ENCODE measurements around the gene OOSP1. TPM values are rescaled to one million over a fixed set of nuclear protein-coding genes. Genes with fewer than 3 reads are reported as not detected.
A peak's percentile ranks its signal among the peaks of the same experiment; 100 is the strongest.

Gene OOSP1
- total RNA-seq, 3 donors from 2014 or later (not counting 1 experiment from before 2014, with no cell fraction given), result 0.48 TPM; not detected in 2

GRCh38 chr11:59944720-59945119, 6.5 kb downstream of the OOSP1 start:
- H3K4me3 Mint-ChIP-seq, result no peak overlapping the region
- H3K4me1 Mint-ChIP-seq, result peaks cover 0 to 6% of the 10 kb centered on the region in 2 donors
- H3K36me3 ChIP-seq (ENCODE audit: control insufficient read depth, insufficient read depth, low read length), result no peaks in the 10 kb centered on the region
- H3K27ac Mint-ChIP-seq, result no peak overlapping the region
- H3K9me3 Mint-ChIP-seq, result no peaks in the 10 kb centered on the region
- H3K27ac ChIP-seq (ENCODE audit: low read length), result no peak overlapping the region
- H3K27me3 Mint-ChIP-seq (ENCODE audit: low read depth in 2 of 2), result peaks cover 0 to 11% of the 10 kb centered on the region in 2 donors
- H3K27me3 ChIP-seq (ENCODE audit: control insufficient read depth, insufficient read depth, low read length), result no peaks in the 10 kb centered on the region
- no peaks in the 10 kb centered on the region for H3K4me1 ChIP-seq (ENCODE audit: control insufficient read depth, insufficient read depth, low read length)
- no peak for DNase-seq
- no peaks in the 10 kb centered on the region for H3K9me3 ChIP-seq (ENCODE audit: control insufficient read depth, insufficient read depth, low read length)
- intact Hi-C loops (cut with micrococcal nuclease), result no loop called here
- H3K36me3 Mint-ChIP-seq, result no peaks in the 10 kb centered on the region
- H3K4me3 ChIP-seq (ENCODE audit: low read length), result no peak overlapping the region
- ATAC-seq, result no peak
- WGBS (ENCODE audit: insufficient coverage), result 72% methylated on average over 2 of the region's 2 CpGs
- TF ChIP-seq CTCF (IDR thresholded peaks at IDR 0.05), result no peak

GRCh38 chr11:59953463-59954218, 15.4 kb downstream of the OOSP1 start:
- intact Hi-C loops (cut with micrococcal nuclease), result no loop called here
- DNase-seq, result no peak
- WGBS (ENCODE audit: insufficient coverage), result 88% methylated on average over 3 of the region's 4 CpGs
- Histone ChIP-seq H3K4me1 (ENCODE audit: control insufficient read depth, insufficient read depth, low read length) (no peaks in the 10 kb centered on the region), H3K36me3 (ENCODE audit: control insufficient read depth, insufficient read depth, low read length) (no peaks in the 10 kb centered on the region), H3K27ac (ENCODE audit: low read length) (no peak overlapping the region), H3K27me3 (ENCODE audit: control insufficient read depth, insufficient read depth, low read length) (no peaks in the 10 kb centered on the region), H3K9me3 (ENCODE audit: control insufficient read depth, insufficient read depth, low read length) (no peaks in the 10 kb centered on the region), H3K4me3 (ENCODE audit: low read length) (no peak overlapping the region)
- Mint-ChIP-seq H3K27ac (no peak overlapping the region), H3K36me3 (no peaks in the 10 kb centered on the region), H3K4me3 (no peak overlapping the region), H3K27me3 (ENCODE audit: low read depth in 2 of 2) (peaks cover 6 to 18% of the 10 kb centered on the region in 2 donors), H3K9me3 (peaks cover 0 to 6% of the 10 kb centered on the region in 2 donors), H3K4me1 (no peaks in the 10 kb centered on the region)
- TF ChIP-seq CTCF (IDR thresholded peaks at IDR 0.05), result no peak
- ATAC-seq, result peak in 1 of 3 donors; percentile 67

- no peak for DNase-seq
- no peak overlapping the region for H3K4me3 ChIP-seq (ENCODE audit: low read length)
- H3K27me3 Mint-ChIP-seq (ENCODE audit: low read depth in 2 of 2), result peaks cover 6 to 14% of the 10 kb centered on the region in 2 donors
- no peak overlapping the region for H3K4me3 Mint-ChIP-seq
- H3K27me3 ChIP-seq (ENCODE audit: control insufficient read depth, insufficient read depth, low read length), result no peaks in the 10 kb centered on the region
- no peak for TF ChIP-seq CTCF (IDR thresholded peaks at IDR 0.05)
- WGBS (ENCODE audit: insufficient coverage), result 100% methylated on average over 1 of the region's 3 CpGs
- H3K9me3 Mint-ChIP-seq, result peaks cover 0 to 6% of the 10 kb centered on the region in 2 donors
- no peaks in the 10 kb centered on the region for H3K9me3 ChIP-seq (ENCODE audit: control insufficient read depth, insufficient read depth, low read length)
- H3K36me3 Mint-ChIP-seq, result no peaks in the 10 kb centered on the region
- no peaks in the 10 kb centered on the region for H3K4me1 Mint-ChIP-seq
- H3K36me3 ChIP-seq (ENCODE audit: control insufficient read depth, insufficient read depth, low read length), result no peaks in the 10 kb centered on the region
- H3K27ac Mint-ChIP-seq, result no peak overlapping the region
- ATAC-seq, result no peak
- intact Hi-C loops (cut with micrococcal nuclease), result no loop called here
- H3K4me1 ChIP-seq (ENCODE audit: control insufficient read depth, insufficient read depth, low read length), result no peaks in the 10 kb centered on the region
- H3K27ac ChIP-seq (ENCODE audit: low read length), result no peak overlapping the region
Measured at GRCh38 chr11:59954219-59954847, 16.1 kb downstream of the OOSP1 start.

All from natural killer cell (primary cell).